HFFc6 (cell line): ENCODE measurements around the gene TTLL12. TPM values are rescaled to one million over a fixed set of nuclear protein-coding genes. Genes with fewer than 3 reads are reported as not detected.

Experiments used
- DNase-seq: peaks from one replicate; pipeline ENCODE4 v3.0.0-alpha.2; 2018
- H3K27ac Mint-ChIP-seq: 2 replicates; pipeline ENCODE4 v1.8.0; 2020; ENCODE audit warnings: mild to moderate bottlenecking, mixed read lengths
- H3K27me3 Mint-ChIP-seq: 2 replicates; pipeline ENCODE4 v1.8.0; 2021; ENCODE audit warnings: mild to moderate bottlenecking, moderate library complexity, mixed read lengths; ENCODE audit not compliant: insufficient read depth
- H3K36me3 Mint-ChIP-seq: 2 replicates; pipeline ENCODE4 v1.8.0; 2021; ENCODE audit warnings: low read depth, mixed read lengths
- H3K4me1 Mint-ChIP-seq: 2 replicates; pipeline ENCODE4 v1.8.0; 2020; ENCODE audit warnings: low read depth, mixed read lengths
- H3K4me3 Mint-ChIP-seq: 2 replicates; pipeline ENCODE4 v1.8.0; 2020; ENCODE audit warnings: mild to moderate bottlenecking, moderate library complexity, mixed read lengths
- H3K9me3 Mint-ChIP-seq: 2 replicates; pipeline ENCODE4 v1.8.0; 2020; ENCODE audit warnings: mild to moderate bottlenecking, mixed read lengths
- total RNA-seq, 6 experiments: library from RNA; stranded (reverse); fragmentation: NEBNext Ultra II Directional; extraction: Animal tissue kit (Norgen Biotek cat#: 25700); gene quantifications; 2 replicates in 1 of 6; 3 replicates in 5 of 6; pipeline ENCODE4 v1.2.3, GENCODE V29; 2021
- TF ChIP-seq, protein P1 (sequence below): fragments of 200-600 bp; sonication (generic); IDR thresholded peaks from 2 replicates; pipeline ENCODE4 v1.5.0; 2021; ENCODE audit warnings: antibody characterized with exemption, mild to moderate bottlenecking

The TTLL12 gene
- total RNA-seq, 6 experiments from 2014 or later = 33.9 to 42.4 (median 38.7) TPM

GRCh38 chr22:43167001-43167589, 19.8 kb downstream of the TTLL12 start:
- no peak overlapping the region for H3K27ac Mint-ChIP-seq
- H3K36me3 Mint-ChIP-seq = peaks cover 5% of the 10 kb centered on the region; the same call in 1 of the 2 replicates
- no peak for DNase-seq
- TF ChIP-seq, protein P1, sequence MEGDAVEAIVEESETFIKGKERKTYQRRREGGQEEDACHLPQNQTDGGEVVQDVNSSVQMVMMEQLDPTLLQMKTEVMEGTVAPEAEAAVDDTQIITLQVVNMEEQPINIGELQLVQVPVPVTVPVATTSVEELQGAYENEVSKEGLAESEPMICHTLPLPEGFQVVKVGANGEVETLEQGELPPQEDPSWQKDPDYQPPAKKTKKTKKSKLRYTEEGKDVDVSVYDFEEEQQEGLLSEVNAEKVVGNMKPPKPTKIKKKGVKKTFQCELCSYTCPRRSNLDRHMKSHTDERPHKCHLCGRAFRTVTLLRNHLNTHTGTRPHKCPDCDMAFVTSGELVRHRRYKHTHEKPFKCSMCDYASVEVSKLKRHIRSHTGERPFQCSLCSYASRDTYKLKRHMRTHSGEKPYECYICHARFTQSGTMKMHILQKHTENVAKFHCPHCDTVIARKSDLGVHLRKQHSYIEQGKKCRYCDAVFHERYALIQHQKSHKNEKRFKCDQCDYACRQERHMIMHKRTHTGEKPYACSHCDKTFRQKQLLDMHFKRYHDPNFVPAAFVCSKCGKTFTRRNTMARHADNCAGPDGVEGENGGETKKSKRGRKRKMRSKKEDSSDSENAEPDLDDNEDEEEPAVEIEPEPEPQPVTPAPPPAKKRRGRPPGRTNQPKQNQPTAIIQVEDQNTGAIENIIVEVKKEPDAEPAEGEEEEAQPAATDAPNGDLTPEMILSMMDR = no peak
- H3K4me1 Mint-ChIP-seq = peaks cover 11% of the 10 kb centered on the region; the same call in 1 of the 2 replicates
- H3K27me3 Mint-ChIP-seq = peaks cover 3% of the 10 kb centered on the region; the same call in 1 of the 2 replicates
- H3K9me3 Mint-ChIP-seq = no peaks in the 10 kb centered on the region
- H3K4me3 Mint-ChIP-seq = no peak overlapping the region

GRCh38 chr22:43166132-43166930, 20.6 kb downstream of the TTLL12 start:
- Mint-ChIP-seq H3K4me3 (no peak overlapping the region), H3K36me3 (peaks cover 5% of the 10 kb centered on the region; the same call in 1 of the 2 replicates), H3K27me3 (peaks cover 3% of the 10 kb centered on the region; the same call in 1 of the 2 replicates), H3K4me1 (peaks cover 11% of the 10 kb centered on the region; the same call in 1 of the 2 replicates), H3K9me3 (no peaks in the 10 kb centered on the region), H3K27ac (no peak overlapping the region)
- TF ChIP-seq, protein P1 = no peak
- no peak for DNase-seq

- DNase-seq = no peak
- peaks cover 5% of the 10 kb centered on the region; the same call in 1 of the 2 replicates for H3K36me3 Mint-ChIP-seq
- H3K4me1 Mint-ChIP-seq = peaks cover 11% of the 10 kb centered on the region; the same call in 1 of the 2 replicates
- H3K27me3 Mint-ChIP-seq = peaks cover 3% of the 10 kb centered on the region; the same call in 1 of the 2 replicates
- H3K27ac Mint-ChIP-seq = no peak overlapping the region
- no peaks in the 10 kb centered on the region for H3K9me3 Mint-ChIP-seq
- H3K4me3 Mint-ChIP-seq = no peak overlapping the region
- TF ChIP-seq, protein P1 = no peak
Observed at GRCh38 chr22:43164636-43165035, 22.3 kb downstream of the TTLL12 start.

- Mint-ChIP-seq H3K27me3 (peaks cover 3% of the 10 kb centered on the region; the same call in 1 of the 2 replicates), H3K4me3 (no peak overlapping the region), H3K4me1 (0 out of 2 replicates have a peak, but pooled peaks cover 6% of the 10 kb centered on the region), H3K9me3 (no peaks in the 10 kb centered on the region), H3K27ac (no peak overlapping the region), H3K36me3 (peaks cover 8% of the 10 kb centered on the region; the same call in 1 of the 2 replicates)
- no peak for DNase-seq
- TF ChIP-seq, protein P1 = no peak
Observed at GRCh38 chr22:43163241-43163795, 23.6 kb downstream of the TTLL12 start.

GRCh38 chr22:43162412-43163150, 24.4 kb downstream of the TTLL12 start:
- H3K9me3 Mint-ChIP-seq = no peaks in the 10 kb centered on the region
- TF ChIP-seq, protein P1 = no peak
- DNase-seq = no peak
- peaks cover 8% of the 10 kb centered on the region; the same call in 1 of the 2 replicates for H3K36me3 Mint-ChIP-seq
- peaks cover 5% of the 10 kb centered on the region for H3K27me3 Mint-ChIP-seq
- 0 out of 2 replicates have a peak, but pooled peaks cover 6% of the 10 kb centered on the region for H3K4me1 Mint-ChIP-seq
- H3K4me3 Mint-ChIP-seq = no peak overlapping the region
- no peak overlapping the region for H3K27ac Mint-ChIP-seq
